A673 (cell line): Measurements from ENCODE around the gene VSX2.

Experiments
- EZH2 ChIP-seq: fragments of 200-600 bp; sonication (generic); IDR thresholded peaks from 2 replicates; pipeline ENCODE4 v1.6.1; 2017; ENCODE audit warnings: borderline replicate concordance, low read depth, mild to moderate bottlenecking, mixed read lengths, antibody characterized with exemption, low read length; ENCODE audit not compliant: poor library complexity, severe bottlenecking
- TF ChIP-seq, protein P1 (sequence below): fragments of 300-800, 200-600 bp; sonication (generic); conservative IDR thresholded peaks from 2 replicates; pipeline ENCODE4 v1.5.1; 2017; ENCODE audit warnings: low read depth, mild to moderate bottlenecking, antibody characterized with exemption, low read length, moderate library complexity, mixed read lengths

DNA sequence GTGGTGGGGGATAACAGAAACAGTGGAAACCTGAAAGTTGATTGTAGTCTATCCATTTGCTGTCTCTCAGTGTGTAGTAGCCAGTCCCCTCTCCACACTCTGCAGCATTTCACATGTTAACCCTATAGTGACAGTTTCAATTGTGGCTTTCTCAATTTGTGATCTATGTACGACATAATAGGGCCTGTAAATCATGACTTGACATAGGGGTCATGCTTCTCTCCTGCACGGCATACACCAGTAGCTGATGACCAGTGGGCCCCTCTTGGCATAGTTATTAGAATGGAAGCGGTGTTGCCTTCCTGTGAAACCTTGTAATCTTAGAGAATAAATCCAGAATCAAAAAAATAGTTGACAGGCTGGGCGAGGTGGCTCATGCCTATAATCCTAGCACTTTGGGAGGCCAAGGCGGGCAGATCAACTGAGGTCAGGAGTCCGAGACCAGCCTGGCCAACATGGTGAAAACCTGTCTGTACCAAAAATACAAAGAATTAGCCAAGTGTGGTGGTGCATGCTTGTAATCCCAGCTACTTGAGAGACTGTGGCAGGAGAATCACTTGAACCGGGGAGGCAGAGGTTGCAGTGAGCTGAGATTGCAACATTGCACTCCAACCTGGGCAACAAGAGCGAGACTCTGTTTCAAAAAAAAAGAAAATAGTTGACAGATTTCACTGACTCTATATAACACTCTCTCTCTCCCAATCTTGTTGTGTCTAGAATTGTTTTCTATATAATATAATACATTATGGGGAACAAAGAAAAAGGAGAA, 44.6 kb upstream of the VSX2 start:
- TF ChIP-seq, protein P1, sequence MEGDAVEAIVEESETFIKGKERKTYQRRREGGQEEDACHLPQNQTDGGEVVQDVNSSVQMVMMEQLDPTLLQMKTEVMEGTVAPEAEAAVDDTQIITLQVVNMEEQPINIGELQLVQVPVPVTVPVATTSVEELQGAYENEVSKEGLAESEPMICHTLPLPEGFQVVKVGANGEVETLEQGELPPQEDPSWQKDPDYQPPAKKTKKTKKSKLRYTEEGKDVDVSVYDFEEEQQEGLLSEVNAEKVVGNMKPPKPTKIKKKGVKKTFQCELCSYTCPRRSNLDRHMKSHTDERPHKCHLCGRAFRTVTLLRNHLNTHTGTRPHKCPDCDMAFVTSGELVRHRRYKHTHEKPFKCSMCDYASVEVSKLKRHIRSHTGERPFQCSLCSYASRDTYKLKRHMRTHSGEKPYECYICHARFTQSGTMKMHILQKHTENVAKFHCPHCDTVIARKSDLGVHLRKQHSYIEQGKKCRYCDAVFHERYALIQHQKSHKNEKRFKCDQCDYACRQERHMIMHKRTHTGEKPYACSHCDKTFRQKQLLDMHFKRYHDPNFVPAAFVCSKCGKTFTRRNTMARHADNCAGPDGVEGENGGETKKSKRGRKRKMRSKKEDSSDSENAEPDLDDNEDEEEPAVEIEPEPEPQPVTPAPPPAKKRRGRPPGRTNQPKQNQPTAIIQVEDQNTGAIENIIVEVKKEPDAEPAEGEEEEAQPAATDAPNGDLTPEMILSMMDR = no peak
- TF ChIP-seq EZH2 = no peak
